Measurements from ENCODE around the gene NFIB.
A peak's percentile ranks its signal among the peaks of the same experiment; 100 is the strongest.

The NFIB gene

DNA sequence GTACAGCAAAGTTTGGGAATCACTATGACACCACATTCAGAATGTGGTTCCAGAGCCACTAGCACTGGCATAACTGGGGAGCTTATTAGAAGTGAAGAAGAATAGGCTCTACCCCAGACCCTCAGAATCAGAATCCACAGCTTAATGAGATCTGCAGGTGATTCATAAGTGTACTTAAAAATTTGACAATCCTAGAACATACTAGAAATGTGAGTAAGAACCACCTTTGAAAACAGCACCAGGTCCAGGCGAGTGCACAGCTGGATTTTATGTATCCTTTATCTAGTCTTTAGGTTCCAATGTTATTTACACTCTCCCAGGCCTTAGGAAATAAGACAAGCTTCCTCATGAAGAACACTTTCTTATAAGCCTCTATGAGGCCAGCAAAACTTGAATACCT lies 149.0 kb downstream of the NFIB start:
- DNase-seq (ENCODE audit: low read depth), result no peak
- H3K4me3 ChIP-seq (ENCODE audit: low read depth, low read length), result no peak overlapping the region
- TF ChIP-seq, protein P1, sequence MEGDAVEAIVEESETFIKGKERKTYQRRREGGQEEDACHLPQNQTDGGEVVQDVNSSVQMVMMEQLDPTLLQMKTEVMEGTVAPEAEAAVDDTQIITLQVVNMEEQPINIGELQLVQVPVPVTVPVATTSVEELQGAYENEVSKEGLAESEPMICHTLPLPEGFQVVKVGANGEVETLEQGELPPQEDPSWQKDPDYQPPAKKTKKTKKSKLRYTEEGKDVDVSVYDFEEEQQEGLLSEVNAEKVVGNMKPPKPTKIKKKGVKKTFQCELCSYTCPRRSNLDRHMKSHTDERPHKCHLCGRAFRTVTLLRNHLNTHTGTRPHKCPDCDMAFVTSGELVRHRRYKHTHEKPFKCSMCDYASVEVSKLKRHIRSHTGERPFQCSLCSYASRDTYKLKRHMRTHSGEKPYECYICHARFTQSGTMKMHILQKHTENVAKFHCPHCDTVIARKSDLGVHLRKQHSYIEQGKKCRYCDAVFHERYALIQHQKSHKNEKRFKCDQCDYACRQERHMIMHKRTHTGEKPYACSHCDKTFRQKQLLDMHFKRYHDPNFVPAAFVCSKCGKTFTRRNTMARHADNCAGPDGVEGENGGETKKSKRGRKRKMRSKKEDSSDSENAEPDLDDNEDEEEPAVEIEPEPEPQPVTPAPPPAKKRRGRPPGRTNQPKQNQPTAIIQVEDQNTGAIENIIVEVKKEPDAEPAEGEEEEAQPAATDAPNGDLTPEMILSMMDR (conservative IDR thresholded peaks at IDR 0.05; ENCODE audit: low read depth, low read length), result no peak

DNA sequence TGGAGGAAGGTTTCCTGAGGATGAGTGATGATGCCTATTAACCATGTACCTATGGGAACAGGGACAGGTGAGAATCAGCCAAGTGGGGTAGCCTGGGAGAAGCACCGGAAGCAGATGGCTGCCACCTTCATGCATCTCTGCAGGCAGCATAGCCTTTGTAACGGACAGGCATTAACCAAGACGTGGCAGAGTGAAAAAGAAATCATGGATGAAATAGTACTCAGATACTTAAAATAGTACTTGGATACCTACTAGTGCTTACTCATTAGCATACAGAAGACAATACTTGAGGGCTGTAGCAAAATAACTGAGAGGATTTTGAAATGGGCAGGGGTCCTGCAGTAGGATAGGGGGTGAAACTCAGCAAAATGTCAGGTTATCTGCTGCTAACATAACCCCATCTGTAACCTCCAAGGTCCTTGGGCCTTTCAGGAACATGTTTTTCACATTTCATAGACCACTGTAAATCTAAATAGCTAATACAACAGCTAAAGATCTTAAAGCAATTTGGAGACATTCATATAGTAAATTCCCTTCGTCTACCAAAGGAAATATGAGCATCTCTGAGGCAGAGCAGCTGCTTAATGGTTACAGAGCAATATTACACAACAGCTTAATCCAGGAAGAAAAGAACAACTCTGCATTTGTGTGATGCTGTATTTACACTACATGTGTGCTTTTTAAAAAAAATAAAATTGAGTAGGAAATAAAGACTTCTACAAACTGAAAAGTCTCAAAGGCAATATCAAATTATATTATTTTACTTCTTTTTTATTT lies 154.3 kb downstream of the NFIB start:
- no peak overlapping the region for H3K4me3 ChIP-seq (ENCODE audit: low read depth, low read length)
- TF ChIP-seq, protein P1 (conservative IDR thresholded peaks at IDR 0.05; ENCODE audit: low read depth, low read length), result no peak
- DNase-seq (ENCODE audit: low read depth), result peak; percentile 56

DNA sequence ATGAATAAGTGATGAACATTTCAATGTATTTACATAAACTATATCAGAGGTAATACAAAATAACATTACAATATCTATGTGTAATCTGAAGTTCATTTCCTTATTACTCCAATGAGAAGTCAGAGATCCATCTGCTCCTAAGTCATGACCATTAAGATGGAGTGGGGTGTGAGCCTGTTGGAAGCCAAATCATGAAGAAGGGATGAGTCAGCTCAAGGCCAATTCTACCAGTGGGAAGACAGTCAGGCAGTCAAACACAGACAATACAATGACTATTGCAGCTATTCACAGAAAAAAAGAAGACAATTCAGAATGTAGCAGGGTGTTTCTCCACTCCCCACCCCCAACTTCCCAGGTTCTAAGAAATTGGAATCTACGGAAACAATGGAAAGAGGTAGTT lies 155.0 kb downstream of the NFIB start:
- H3K4me3 ChIP-seq (ENCODE audit: low read depth, low read length), result no peak overlapping the region
- TF ChIP-seq, protein P1 (conservative IDR thresholded peaks at IDR 0.05; ENCODE audit: low read depth, low read length), result no peak
- DNase-seq (ENCODE audit: low read depth), result peak; percentile 26

DNA sequence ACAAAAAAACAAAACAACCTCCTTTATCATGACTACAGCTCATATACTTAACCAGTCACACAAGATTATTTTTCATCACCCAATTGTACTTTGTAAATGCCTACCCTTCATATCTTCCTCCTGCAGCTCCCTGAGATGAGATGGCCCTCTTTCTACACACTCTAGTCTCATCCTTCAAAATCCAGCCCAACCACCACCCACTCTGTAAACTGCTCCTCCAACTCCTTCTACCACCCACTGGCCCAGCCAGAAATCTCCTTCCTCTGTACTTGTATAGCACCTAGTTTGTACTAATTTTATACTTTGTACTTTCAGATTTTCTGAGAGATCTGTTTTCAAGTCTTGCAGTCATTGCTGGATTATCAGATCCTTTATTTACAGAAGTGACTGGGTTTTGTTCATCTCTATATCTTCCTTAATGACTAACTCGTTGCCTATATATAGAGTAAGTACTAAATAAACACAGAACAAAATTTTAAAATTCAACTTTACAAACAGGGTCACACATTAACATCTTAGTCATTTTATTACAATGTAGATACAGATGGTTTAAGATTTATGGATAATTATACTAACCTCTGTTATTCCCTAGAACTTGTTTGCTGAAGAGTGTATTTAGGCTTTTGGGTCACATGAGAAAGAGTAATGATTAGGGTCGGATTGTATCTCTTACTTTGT lies 155.7 kb downstream of the NFIB start:
- TF ChIP-seq, protein P1 (conservative IDR thresholded peaks at IDR 0.05; ENCODE audit: low read depth, low read length), result no peak
- DNase-seq (ENCODE audit: low read depth), result no peak
- H3K4me3 ChIP-seq (ENCODE audit: low read depth, low read length), result no peak overlapping the region

DNA sequence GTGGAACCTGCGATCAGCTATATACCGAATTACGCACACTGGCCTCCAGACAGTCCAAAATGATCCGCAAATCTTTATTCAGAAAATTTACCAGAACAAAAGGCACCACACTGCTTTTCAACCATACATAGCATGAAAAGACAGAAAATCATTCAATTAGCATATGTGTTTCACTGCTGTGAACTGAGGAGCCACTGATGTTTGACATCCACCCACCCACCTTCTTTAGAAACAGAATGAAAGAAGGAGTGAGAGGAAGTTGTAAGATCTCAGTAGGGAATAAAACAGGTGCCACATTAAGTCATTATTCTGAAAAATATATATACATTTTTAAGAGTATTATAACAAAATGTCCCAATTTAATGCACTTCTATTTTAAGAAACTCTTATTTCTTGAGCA lies 156.8 kb downstream of the NFIB start:
- H3K4me3 ChIP-seq (ENCODE audit: low read depth, low read length), result no peak overlapping the region
- TF ChIP-seq, protein P1 (conservative IDR thresholded peaks at IDR 0.05; ENCODE audit: low read depth, low read length), result no peak
- DNase-seq (ENCODE audit: low read depth), result no peak

DNA sequence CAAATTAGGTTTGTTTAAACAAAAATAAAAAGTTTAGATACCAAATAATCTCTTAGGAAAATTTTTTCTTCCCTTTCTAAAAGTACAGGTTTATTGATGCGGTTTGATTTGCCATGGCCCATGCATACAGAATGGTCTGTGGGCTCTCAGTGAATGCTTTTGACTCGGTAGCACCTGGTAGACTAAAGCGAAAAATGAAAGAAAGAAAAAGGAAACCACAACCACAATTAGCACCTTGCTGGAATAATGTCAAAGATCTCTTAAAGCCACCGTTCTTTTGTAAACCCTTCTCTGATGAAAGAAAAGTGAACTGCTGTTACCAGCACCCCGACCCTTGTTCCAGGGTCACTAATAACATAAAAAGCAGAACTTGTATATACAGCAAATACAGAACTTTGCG lies 157.9 kb downstream of the NFIB start:
- TF ChIP-seq, protein P1 (conservative IDR thresholded peaks at IDR 0.05; ENCODE audit: low read depth, low read length), result no peak
- no peak overlapping the region for H3K4me3 ChIP-seq (ENCODE audit: low read depth, low read length)
- no peak for DNase-seq (ENCODE audit: low read depth)

Measured in choroid plexus epithelial cell (primary cell).